Measurements from ENCODE around the gene DEPP1.

The DEPP1 gene

DNA sequence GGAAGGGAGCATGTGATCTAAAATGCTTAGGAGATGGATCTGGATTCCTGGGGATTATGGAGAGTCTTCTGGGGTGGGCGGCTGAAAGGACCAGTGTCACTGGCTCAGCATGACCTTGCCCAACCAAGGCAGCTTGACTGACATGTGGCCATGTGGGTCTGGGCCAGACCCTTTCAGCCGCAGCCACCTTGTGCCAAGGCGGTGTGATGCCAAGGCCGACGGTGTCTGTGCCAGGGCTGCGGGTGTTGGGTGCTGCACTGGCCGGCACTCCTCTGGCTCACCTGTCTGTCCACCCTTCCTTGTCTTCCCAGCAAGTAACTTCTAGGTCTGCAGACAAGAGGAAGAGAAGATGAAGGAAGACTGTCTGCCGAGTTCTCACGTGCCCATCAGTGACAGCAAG lies 8.8 kb downstream of the DEPP1 start:
- Histone ChIP-seq H3K4me1 (ENCODE audit: control insufficient read depth, insufficient read depth, low read length) (no peaks in the 10 kb centered on the region), H3K9me3 (ENCODE audit: control insufficient read depth, insufficient read depth, low read depth, low read length) (no peaks in the 10 kb centered on the region), H3K36me3 (ENCODE audit: control insufficient read depth in 2 of 2, insufficient read depth in 1 of 2, low read length in 2 of 2) (peaks cover 0 to 17% of the 10 kb centered on the region in 2 experiments; a peak in 1 of 3 replicates), H3K27ac (ENCODE audit: extremely low read depth, low read depth, low read length) (no peak overlapping the region), H3K4me3 (ENCODE audit: low read depth, low read length) (no peak overlapping the region)
- TF ChIP-seq, protein P1, sequence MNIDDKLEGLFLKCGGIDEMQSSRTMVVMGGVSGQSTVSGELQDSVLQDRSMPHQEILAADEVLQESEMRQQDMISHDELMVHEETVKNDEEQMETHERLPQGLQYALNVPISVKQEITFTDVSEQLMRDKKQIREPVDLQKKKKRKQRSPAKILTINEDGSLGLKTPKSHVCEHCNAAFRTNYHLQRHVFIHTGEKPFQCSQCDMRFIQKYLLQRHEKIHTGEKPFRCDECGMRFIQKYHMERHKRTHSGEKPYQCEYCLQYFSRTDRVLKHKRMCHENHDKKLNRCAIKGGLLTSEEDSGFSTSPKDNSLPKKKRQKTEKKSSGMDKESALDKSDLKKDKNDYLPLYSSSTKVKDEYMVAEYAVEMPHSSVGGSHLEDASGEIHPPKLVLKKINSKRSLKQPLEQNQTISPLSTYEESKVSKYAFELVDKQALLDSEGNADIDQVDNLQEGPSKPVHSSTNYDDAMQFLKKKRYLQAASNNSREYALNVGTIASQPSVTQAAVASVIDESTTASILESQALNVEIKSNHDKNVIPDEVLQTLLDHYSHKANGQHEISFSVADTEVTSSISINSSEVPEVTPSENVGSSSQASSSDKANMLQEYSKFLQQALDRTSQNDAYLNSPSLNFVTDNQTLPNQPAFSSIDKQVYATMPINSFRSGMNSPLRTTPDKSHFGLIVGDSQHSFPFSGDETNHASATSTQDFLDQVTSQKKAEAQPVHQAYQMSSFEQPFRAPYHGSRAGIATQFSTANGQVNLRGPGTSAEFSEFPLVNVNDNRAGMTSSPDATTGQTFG (tag by site-specific recombination; IDR thresholded peaks at IDR 0.05; ENCODE audit: borderline replicate concordance) = no peak
- no peak for TF ChIP-seq ZNF169 (tag by site-specific recombination; IDR thresholded peaks at IDR 0.05)
- TF ChIP-seq TRIM28 (IDR thresholded peaks at IDR 0.05; ENCODE audit: borderline replicate concordance, low read length) = no peak
- no peak for TF ChIP-seq ZNF76 (tag by site-specific recombination; IDR thresholded peaks at IDR 0.05; ENCODE audit: borderline replicate concordance, low read depth)
- ChIA-PET CTCF (no interaction called here), POLR2A (interaction anchor here (0.8 kb wide), 1 partner anchor 13 kb away, joined by 3 read pairs; no protein-coding TSS in a partner anchor)

GRCh38 chr10:44968500-44969400 lies 9.9 kb downstream of the DEPP1 start:
- H3K4me1 ChIP-seq (ENCODE audit: control insufficient read depth, insufficient read depth, low read length) = peaks cover 8% of the 10 kb centered on the region; the same call in 1 of the 2 replicates
- CTCF ChIA-PET = interaction anchor here (0.6 to 0.9 kb wide), 2 partner anchors 13 to 15 kb away, joined by 3 to 6 read pairs; no protein-coding TSS in a partner anchor
- H3K27ac ChIP-seq (ENCODE audit: extremely low read depth, low read depth, low read length) = no peak overlapping the region
- H3K9me3 ChIP-seq (ENCODE audit: control insufficient read depth, insufficient read depth, low read depth, low read length) = no peaks in the 10 kb centered on the region
- POLR2A ChIA-PET = interaction anchor here (1.2 kb wide), 1 partner anchor 9 kb away, joined by 3 read pairs; the partner anchor contains the start of gene DEPP1
- peaks cover 0 to 17% of the 10 kb centered on the region in 2 experiments; a peak in 1 of 3 replicates for H3K36me3 ChIP-seq (ENCODE audit: control insufficient read depth in 2 of 2, insufficient read depth in 1 of 2, low read length in 2 of 2)
- no peak overlapping the region for H3K4me3 ChIP-seq (ENCODE audit: low read depth, low read length)
- TF ChIP-seq ZNF658 (tag by site-specific recombination; IDR thresholded peaks at IDR 0.05) = no peak
- no peak for TF ChIP-seq ZBTB48 (tag by site-specific recombination; IDR thresholded peaks at IDR 0.05)
- TF ChIP-seq, protein P2, sequence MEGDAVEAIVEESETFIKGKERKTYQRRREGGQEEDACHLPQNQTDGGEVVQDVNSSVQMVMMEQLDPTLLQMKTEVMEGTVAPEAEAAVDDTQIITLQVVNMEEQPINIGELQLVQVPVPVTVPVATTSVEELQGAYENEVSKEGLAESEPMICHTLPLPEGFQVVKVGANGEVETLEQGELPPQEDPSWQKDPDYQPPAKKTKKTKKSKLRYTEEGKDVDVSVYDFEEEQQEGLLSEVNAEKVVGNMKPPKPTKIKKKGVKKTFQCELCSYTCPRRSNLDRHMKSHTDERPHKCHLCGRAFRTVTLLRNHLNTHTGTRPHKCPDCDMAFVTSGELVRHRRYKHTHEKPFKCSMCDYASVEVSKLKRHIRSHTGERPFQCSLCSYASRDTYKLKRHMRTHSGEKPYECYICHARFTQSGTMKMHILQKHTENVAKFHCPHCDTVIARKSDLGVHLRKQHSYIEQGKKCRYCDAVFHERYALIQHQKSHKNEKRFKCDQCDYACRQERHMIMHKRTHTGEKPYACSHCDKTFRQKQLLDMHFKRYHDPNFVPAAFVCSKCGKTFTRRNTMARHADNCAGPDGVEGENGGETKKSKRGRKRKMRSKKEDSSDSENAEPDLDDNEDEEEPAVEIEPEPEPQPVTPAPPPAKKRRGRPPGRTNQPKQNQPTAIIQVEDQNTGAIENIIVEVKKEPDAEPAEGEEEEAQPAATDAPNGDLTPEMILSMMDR (tag by site-specific recombination; IDR thresholded peaks at IDR 0.05) = no peak
- TF ChIP-seq YY2 (tag by site-specific recombination; IDR thresholded peaks at IDR 0.05) = no peak
- TF ChIP-seq REPIN1 (tag by site-specific recombination; IDR thresholded peaks at IDR 0.05; ENCODE audit: low read depth) = no peak
- no peak for TF ChIP-seq ZNF398 (tag by site-specific recombination; IDR thresholded peaks at IDR 0.05)
- TF ChIP-seq ZNF133 (tag by site-specific recombination; IDR thresholded peaks at IDR 0.05) = 0 out of 2 replicates have a peak, but pooled peaks have one; percentile 35
- no peak for TF ChIP-seq GLI2 (tag by site-specific recombination; IDR thresholded peaks at IDR 0.05; ENCODE audit: borderline replicate concordance, low read depth)
- peak; percentile 55; the same call in 1 of the 2 replicates for TF ChIP-seq ZNF248 (tag by site-specific recombination; IDR thresholded peaks at IDR 0.05)
- no peak for TF ChIP-seq SCRT1 (tag by site-specific recombination; IDR thresholded peaks at IDR 0.05; ENCODE audit: borderline replicate concordance)
- no peak for TF ChIP-seq ZBTB44 (tag by site-specific recombination; IDR thresholded peaks at IDR 0.05)
- no peak for TF ChIP-seq ZNF169 (tag by site-specific recombination; IDR thresholded peaks at IDR 0.05)
- TF ChIP-seq ZNF830 (tag by site-specific recombination; IDR thresholded peaks at IDR 0.05; ENCODE audit: low read depth) = no peak
- TF ChIP-seq, protein P3, sequence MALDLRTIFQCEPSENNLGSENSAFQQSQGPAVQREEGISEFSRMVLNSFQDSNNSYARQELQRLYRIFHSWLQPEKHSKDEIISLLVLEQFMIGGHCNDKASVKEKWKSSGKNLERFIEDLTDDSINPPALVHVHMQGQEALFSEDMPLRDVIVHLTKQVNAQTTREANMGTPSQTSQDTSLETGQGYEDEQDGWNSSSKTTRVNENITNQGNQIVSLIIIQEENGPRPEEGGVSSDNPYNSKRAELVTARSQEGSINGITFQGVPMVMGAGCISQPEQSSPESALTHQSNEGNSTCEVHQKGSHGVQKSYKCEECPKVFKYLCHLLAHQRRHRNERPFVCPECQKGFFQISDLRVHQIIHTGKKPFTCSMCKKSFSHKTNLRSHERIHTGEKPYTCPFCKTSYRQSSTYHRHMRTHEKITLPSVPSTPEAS (tag by site-specific recombination; IDR thresholded peaks at IDR 0.05) = peak; percentile 89
- no peak for TF ChIP-seq ZNF776 (tag by site-specific recombination; IDR thresholded peaks at IDR 0.05; ENCODE audit: borderline replicate concordance)
- no peak for TF ChIP-seq HOXA7 (CRISPR knock-in tag; IDR thresholded peaks at IDR 0.05; ENCODE audit: borderline replicate concordance)
- no peak for TF ChIP-seq ZBTB8A (tag by site-specific recombination; IDR thresholded peaks at IDR 0.05)
- TF ChIP-seq ZSCAN30 (tag by site-specific recombination; IDR thresholded peaks at IDR 0.05) = no peak
- 0 out of 2 replicates have a peak, but pooled peaks have one; percentile 59 for TF ChIP-seq ZNF18 (tag by site-specific recombination; IDR thresholded peaks at IDR 0.05)
